Choroid plexus epithelial cell (primary cell): ENCODE data around the gene RAB7A.

Experiments
- DNase-seq: peaks from one replicate; pipeline ENCODE4 v3.0.0-alpha.2; 2010; ENCODE audit warnings: low read depth
- H3K4me3 ChIP-seq: 2 replicates; pipeline ENCODE4 v1.5.1; 2011; ENCODE audit warnings: low read depth, mild to moderate bottlenecking, control low read depth, low read length, moderate library complexity
- TF ChIP-seq, protein P1 (sequence below): conservative IDR thresholded peaks from 2 replicates; pipeline ENCODE4 v1.5.1; 2011; ENCODE audit warnings: low read depth, mild to moderate bottlenecking, control low read depth, inconsistent platforms, low read length, moderate library complexity

Gene RAB7A

DNA sequence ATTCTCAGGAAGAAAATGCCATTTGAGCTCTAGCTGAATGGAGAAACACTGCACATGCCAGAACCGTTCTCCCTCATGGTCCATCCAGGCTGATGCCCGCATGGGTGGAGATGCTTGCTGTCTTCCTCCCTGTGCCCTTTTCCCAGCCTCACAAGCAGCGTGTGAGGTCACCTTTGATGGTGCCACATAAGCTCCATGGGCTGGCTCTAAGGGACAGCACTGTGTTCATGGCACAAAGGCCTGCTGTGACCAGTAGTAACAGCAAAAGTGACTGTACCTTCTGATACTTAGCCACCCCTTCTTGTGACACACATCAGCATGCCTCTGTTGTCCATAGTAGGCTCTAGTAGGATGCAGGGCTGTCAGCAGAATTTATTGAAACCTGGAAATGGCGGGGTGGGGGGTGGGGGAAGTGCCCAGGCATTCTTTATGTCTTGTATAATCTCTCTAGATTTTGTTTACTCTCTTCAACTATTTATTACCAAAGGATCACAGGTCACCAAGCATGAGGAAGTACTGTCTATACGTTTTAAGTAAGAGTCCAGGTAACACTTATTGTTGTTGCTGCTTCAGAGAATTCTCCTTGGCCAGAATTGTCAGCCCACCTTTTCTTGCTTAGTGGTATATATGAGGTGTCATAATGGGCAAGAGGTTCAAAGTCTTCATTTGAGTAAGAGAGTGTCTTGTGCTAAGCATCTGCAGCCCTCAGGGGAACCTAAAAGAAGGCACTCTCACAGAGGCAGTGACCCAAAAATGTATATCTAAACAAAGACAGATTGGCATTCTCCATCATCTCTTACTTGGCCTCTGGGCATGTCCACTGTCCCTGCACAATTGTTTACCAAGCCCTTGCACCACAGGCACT lies 56.5 kb downstream of the RAB7A start:
- TF ChIP-seq, protein P1, sequence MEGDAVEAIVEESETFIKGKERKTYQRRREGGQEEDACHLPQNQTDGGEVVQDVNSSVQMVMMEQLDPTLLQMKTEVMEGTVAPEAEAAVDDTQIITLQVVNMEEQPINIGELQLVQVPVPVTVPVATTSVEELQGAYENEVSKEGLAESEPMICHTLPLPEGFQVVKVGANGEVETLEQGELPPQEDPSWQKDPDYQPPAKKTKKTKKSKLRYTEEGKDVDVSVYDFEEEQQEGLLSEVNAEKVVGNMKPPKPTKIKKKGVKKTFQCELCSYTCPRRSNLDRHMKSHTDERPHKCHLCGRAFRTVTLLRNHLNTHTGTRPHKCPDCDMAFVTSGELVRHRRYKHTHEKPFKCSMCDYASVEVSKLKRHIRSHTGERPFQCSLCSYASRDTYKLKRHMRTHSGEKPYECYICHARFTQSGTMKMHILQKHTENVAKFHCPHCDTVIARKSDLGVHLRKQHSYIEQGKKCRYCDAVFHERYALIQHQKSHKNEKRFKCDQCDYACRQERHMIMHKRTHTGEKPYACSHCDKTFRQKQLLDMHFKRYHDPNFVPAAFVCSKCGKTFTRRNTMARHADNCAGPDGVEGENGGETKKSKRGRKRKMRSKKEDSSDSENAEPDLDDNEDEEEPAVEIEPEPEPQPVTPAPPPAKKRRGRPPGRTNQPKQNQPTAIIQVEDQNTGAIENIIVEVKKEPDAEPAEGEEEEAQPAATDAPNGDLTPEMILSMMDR, result no peak
- DNase-seq, result no peak
- no peak overlapping the region for H3K4me3 ChIP-seq

DNA sequence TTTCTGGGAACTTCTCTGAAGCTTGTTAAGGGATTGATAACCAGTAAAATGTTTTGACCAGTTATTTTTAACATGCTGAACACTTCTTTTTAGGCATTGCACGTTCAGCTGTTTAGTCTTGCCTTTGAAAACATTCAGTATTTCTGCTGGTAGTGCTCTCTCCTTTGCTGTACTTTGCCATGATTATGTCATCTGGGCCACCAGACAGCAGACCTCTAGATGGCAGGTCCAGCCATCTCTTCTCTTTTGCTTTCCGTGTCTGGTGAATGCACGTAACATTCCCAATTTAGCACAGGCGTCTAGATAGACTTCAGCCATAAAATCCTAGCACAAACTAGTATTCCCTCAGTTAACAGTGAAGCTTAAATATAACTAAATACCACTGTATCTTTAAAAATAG lies 57.8 kb downstream of the RAB7A start:
- TF ChIP-seq, protein P1, result no peak
- no peak overlapping the region for H3K4me3 ChIP-seq
- no peak for DNase-seq

DNA sequence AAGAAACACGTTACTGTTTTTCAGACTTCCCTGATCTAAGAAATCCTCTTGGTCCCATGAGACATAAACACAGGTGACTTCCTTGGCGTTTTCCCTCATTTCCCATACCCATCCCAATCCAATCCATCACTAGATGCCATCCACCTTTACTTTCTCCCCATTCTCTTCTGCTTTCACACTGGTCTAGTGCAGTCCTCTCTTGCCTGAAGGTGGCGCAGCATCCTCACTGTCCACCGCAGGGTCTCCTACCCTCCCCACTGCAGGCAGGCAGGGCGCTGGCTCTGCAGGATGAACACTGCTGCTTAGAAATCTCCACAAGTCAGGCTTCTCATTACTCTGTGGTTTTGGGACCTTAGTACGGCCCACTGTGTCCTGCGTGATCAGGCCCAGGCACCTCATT lies 58.2 kb downstream of the RAB7A start:
- no peak overlapping the region for H3K4me3 ChIP-seq
- TF ChIP-seq, protein P1, result peak; percentile 72
- peak; percentile 47 for DNase-seq

DNA sequence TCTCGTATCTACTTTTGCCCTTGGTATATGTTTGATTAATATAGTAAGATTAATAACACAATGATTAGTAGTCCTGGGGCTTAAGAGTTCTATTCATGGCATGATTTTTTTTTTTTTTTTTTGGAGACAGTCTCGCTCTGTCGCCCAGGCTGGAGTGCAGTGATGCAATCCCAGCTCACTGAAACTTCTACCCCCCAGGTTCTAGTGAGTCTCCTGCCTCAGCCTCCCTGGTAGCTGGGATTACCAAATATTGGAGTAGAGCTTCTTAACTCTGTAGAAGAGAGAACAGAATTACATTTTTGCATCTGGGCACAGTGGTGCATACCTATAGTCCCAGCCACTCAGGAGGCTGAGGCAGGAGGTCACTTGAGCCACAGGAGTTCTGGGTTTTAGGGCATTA lies 58.9 kb downstream of the RAB7A start:
- TF ChIP-seq, protein P1, result no peak
- H3K4me3 ChIP-seq, result no peak overlapping the region
- DNase-seq, result no peak

DNA sequence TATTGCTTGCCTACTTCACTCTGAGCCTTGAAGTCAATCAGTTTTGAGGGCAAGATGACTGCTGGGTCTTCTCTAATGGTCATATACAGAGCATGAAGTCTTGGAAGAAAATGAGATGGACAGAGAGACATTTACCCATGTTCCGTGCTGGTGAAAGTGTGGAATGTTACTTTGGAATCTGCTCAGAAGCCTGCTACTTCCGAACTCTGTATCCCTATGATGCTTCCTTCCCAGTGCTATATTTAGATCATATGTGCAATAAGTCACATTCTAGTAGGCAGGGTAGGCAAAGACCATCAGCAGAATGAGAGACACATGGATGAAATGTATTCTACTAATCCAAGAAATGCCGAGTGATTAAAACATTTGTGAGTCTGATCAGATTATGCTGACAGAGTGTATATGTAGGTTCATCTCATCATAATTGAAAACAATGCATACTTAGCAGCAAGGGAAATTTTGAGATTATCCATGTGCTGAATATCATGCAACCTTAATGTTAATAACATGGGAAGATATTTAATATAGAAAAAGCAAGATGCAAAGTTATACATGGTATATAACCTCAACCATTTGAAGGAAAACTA lies 60.5 kb downstream of the RAB7A start:
- TF ChIP-seq, protein P1, result no peak
- no peak overlapping the region for H3K4me3 ChIP-seq
- no peak for DNase-seq

DNA sequence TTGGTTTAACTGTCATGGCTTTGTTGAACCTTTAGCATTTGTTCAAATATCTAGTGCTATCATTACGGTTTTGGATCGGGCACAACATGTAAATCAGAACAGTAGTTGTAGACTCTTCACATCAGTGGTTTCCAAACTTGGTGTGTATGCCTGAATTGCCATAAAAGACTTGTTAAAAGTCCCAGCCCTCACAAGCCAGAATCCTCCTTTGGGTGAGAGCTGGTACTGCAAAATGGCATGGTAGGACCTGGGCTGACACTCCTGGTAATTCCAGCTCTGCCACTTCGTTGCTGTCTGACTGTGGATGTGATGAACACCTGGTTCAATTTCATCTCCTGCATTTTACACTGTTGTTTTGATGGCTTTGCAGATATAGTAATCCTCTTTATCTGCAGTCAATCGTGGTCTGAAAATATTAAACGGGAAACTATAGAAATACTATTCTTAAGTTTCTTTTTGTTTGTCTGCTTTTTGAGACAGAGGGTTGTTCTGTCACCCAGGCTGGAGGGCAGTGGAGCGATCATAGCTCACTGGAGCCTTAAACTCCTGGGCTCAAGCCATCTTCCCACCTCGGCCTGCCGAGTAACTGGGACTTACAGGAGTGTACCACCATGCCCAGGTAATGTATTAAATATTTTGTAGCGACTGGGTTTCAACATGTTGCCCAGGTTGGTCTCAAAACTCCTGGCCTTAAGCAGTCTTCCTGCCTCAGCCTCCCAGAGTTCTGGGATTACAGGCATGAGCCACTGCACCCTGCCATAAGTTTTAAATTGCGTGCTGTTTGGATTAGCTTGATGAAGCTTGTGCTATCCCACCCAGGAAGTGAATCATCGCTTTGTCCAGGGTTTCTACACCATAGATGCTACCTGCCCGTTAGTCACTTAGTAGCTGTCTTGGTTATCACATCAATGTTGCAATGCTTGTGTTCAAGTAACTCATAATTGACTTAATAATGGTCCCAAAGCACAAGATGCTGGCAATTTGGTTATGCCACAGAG lies 61.6 kb downstream of the RAB7A start:
- H3K4me3 ChIP-seq, result no peak overlapping the region
- TF ChIP-seq, protein P1, result peak; percentile 47
- peak; percentile 67 for DNase-seq
